GM19035 (cell line): ENCODE data around the gene TCF4.
A peak's percentile ranks its signal among the peaks of the same experiment; 100 is the strongest.
"Not testable (repeated sequence)": the region's sequence is repeated elsewhere in the genome, so short reads cannot be mapped to it uniquely, and the experiment has no call there.

ENCODE experiments used
- ATAC-seq: cut with Tn5 transposase; IDR thresholded peaks from one replicate; pipeline ENCODE4 v1.9.1; 2021; ENCODE audit not compliant: unreplicated experiment

TCF4 gene

DNA sequence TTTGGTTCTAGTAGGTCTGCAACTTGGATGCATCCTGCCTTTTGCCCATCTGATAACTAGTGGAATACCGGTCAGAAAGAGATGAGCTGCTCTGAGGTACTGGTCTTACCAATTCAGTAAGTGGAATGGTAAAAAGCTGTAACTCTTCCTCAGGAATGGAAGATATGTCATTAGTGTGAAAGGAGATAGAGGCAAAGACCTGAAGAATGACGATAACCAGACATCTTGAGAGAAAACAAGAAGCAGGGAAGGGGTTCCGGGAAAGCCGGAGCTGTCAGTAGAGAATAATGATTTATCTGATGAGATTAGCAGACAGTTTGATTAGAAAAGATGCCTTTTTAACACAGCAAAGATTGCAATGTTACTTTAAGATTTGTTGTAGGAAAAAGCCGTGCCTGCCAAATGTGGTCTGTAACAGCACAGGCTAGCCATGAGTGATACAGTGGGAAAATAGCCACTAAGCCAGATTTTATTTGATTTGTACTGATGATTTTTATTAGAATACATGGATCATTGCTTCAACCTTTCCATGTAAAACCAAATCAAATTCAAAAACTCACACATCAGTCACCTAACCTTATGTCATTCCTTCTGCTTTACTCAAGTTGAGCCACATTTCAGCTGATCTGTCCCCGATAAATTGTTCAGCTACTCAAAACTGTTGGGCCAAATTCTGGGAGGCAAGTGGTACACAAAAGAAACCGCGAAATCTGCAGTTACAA, 110.0 kb downstream of the TCF4 start:
- peak; percentile 23 for ATAC-seq

DNA sequence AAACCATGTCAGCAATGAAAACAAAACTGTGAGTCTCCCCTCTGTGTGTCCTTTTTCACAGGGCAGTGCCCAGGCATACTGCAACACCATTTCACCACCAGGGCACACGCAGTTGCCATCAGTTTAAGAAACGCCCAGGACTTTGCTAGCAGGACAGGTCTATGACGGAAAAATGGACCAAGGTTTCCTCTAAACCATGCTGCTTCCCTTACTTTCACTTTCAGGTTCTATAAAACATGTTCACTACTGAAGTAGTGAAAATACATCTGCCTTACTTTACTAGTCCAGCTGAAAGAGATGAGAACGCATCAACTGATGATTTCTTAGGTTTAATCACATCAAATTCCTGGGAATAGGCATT, 110.5 kb downstream of the TCF4 start:
- peak; percentile 79 for ATAC-seq

DNA sequence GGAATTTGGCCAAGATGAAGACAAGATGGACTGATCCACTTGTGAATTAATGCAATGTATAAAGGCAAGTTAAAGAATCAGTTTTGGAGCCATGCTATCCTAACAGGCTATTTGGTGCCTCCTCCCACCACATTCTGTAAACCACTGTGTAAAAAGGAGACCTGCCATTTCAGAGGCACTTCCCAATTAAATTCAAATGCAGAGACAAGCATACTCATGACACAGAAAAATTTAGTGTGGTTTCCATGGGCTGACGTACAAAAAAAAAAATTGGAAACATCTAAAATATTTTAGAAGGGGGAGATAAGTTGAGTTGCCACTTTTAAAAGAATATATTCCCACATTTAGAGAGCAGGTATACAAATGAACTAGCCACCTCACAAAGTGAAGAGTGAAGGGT, 112.1 kb downstream of the TCF4 start:
- ATAC-seq, result no peak

- ATAC-seq, result no peak
Observed at GRCh38 chr18:55475467-55475866, 112.5 kb downstream of the TCF4 start.

- ATAC-seq, result no peak
Observed at GRCh38 chr18:55473560-55473959, 114.4 kb downstream of the TCF4 start.

DNA sequence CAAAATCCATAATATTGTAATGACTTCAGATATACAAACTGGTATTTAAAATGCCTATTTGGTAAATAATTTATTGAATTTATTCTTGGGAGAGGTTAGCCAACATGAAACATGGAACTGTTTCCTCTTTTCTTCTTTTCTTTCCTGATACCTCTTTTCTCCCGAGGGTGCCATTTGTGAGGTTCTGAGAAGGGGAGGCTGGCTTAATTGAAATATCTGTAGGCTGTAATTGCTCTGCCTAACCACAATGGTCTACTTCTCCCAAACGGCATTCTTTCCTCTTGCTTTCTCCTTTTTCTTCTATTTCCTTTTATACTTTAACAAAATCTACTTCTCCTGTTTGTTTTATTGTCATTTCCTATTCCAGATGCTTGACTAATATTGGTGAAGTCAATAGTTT, 114.9 kb downstream of the TCF4 start:
- no peak for ATAC-seq

GRCh38 chr18:55470826-55471225, 117.2 kb downstream of the TCF4 start:
- ATAC-seq, result no peak

DNA sequence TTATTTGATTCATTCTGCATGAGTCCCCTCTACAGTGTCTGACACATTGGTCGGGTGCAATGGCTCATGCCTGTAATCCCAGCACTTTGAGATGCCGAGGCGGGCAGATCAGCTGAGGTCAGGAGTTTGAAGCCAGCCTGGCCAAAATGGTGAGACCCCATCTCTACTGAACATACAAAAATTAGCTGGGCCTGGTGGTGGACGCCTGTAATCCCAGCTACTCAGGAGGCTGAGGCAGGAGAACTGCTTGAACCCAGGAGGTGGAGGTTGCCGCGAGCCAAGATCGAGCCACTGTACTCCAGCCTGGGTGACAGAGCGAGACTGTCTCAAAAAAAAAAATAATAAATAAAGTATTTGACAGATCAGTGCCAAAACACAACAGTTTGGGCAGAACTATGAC, 118.9 kb downstream of the TCF4 start:
- not testable (repeated sequence) for ATAC-seq

DNA sequence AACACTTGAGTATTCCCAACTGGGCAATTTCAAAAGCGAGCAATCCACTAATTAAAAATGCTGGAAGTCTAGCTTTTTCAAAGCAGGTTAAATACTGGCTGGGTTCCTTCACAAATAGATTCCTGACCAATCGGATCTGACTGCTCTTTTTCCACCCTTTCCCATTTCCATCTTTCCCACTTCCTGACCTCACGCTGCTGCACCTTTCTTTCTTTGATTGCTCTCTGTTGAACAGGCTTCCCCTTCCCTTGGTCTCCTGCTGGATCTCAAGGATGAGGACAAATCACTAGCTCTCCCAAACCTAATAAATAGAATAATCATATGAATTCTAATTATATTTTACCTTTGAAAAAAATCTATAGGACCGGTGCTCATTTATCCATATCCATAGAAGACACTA, 121.2 kb downstream of the TCF4 start:
- ATAC-seq, result no peak

GRCh38 chr18:55465313-55465712, 122.7 kb downstream of the TCF4 start:
- ATAC-seq, result no peak

DNA sequence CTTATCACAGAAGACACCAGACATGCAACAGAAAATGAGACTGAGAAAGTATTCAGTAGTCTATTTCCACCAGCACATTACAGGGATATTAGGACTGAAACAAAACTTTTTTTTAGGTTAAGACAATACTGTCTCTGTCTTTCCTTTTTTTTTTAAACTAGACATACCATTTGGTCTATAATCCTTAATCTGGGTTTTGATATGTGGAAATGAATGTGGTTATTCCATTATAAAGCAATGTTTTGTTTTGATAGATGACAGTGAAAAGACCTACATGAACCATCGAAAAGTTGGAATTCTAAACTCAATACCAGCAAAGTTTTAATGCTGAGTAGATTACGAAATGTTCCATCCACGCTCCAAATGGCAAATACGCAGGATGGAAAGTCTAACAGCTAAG, 123.4 kb downstream of the TCF4 start:
- no peak for ATAC-seq

GRCh38 chr18:55462652-55463051, 125.3 kb downstream of the TCF4 start:
- ATAC-seq, result no peak

DNA sequence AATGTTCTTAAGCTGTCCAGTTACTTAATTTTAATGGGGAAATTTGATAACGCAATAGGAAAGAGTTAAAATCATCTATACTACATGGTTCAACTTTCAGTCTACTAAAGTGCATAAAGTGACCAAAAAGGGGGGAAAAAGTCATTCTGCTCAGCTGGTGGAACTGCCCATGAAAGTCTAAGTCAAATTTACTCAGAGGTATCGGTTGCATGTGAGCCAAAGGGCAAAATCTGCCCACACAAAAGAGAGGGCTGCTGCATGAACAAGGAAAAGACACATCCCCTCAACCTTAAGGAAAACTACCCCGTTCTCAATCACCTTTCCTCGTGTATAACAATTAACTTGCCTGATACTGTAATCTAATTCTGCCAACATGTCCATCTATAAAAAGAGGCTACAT, 126.1 kb downstream of the TCF4 start:
- ATAC-seq, result no peak

GRCh38 chr18:55458456-55459203, 129.4 kb downstream of the TCF4 start:
- no peak for ATAC-seq

DNA sequence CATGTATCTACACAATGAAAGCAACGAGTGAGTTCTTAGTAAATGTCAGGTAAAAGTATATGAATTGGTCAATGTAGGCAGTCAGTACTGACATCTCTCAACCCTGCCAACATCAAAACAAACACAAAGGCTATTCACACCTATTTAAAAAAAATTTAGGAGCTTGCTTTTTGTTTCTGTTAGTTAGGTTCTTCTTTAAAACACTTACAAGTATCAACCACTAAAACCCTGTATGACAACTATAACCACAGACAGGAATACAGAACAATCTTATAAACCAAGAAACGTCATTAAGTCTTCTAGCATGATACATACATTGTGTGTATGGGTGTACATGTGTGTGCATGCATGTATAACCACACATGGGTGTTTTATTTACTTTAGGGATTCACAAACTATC, 131.0 kb downstream of the TCF4 start:
- no peak for ATAC-seq

GRCh38 chr18:55455938-55456337, 132.1 kb downstream of the TCF4 start:
- ATAC-seq, result no peak

DNA sequence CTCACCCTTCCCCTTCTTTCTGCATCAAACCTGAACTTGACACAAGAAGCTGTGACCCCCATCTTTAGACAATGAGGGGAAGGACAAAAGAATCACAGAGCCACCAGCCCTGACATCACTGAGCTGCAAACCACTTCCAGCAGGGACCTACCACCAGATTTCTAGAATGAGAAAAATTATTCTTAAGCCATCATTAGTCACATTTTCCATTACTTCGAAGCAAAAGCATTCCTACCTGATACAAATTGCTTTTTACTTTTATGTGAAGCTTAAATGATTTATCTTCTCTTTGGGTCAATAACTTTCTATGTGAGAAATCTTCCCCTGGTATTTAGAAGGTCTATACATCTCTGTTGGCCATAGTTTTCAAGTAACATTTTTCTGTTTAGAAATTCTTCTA, 134.8 kb downstream of the TCF4 start:
- no peak for ATAC-seq

- no peak for ATAC-seq
Observed at GRCh38 chr18:55452123-55452611, 135.8 kb downstream of the TCF4 start.

GRCh38 chr18:55449412-55450140, 138.4 kb downstream of the TCF4 start:
- ATAC-seq, result no peak

DNA sequence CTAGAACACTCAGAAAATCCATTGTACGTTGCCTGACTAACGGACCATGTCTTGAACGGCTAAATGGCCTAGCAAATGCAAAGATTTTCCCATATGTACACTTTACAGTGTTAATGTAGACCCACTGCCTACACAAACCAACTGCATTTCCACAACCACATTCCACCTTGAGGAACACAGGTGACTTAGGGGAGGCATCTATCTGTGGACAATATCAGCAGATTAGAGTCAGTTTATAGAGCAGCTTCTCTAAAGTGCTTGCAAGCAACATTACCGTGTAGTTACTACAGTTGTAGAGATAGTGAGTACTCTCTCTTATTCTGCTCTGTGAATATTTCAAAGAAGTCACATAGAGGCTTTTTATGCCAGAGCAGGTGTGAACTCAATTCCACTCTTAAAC, 139.6 kb downstream of the TCF4 start:
- no peak for ATAC-seq

DNA sequence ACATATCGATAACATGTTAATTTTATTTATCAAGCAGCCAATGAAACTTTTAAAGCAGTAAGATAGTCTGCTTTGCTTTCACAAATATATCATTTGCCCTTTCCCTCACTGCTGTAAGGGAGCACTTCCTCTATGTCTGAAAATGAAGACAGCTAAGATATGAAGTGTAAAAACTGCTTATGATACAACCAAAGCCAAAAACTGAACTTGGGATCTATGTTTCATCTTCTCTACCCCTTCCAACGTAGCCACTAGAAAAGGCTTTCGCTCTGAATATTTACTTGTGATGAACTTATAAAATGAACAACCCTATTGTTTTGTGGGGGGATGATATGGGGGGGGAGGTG, 140.3 kb downstream of the TCF4 start:
- no peak for ATAC-seq
